Upper lobe of left lung (tissue), 6 donors: ENCODE measurements around the gene RHCE. TPM values are rescaled to one million over a fixed set of nuclear protein-coding genes. Genes with fewer than 3 reads are reported as not detected.
"Not testable (repeated sequence)": the region's sequence is repeated elsewhere in the genome, so short reads cannot be mapped to it uniquely, and the experiment has no call there.

Source experiments
- ATAC-seq, 2 donors: fragments of 200-7000 bp; cut with Tn5 transposase; one replicate each; pipeline ENCODE4 v1.9.1; 2022; ENCODE audit warnings: mild to moderate bottlenecking in 2 of 2, moderate library complexity in 2 of 2; ENCODE audit not compliant: low FRiP score in 2 of 2
- DNase-seq, 2 donors: peaks; one replicate each; pipeline ENCODE4 v3.0.0-alpha.2; 2019 to 2020
- H3K27ac ChIP-seq, 4 donors: fragments of 200-600 bp; sonication (generic); one replicate each; pipeline ENCODE4 v1.5.1; 2016 to 2019
- H3K27me3 ChIP-seq, 4 donors: fragments of 200-600 bp; sonication (generic); one replicate each; pipeline ENCODE4 v1.5.1; 2017 to 2019
- H3K36me3 ChIP-seq, 4 donors: fragments of 200-600 bp; sonication (generic); one replicate each; pipeline ENCODE4 v1.5.1; 2016 to 2019
- H3K4me1 ChIP-seq, 4 donors: fragments of 200-600 bp; sonication (generic); one replicate each; pipeline ENCODE4 v1.5.1; 2018 to 2019
- H3K4me3 ChIP-seq, 4 donors: fragments of 200-600 bp; sonication (generic); one replicate each; pipeline ENCODE4 v1.5.1; 2017 to 2019; ENCODE audit warnings: mild to moderate bottlenecking in 2 of 4, moderate library complexity in 1 of 4
- H3K9me3 ChIP-seq, 4 donors: fragments of 200-600 bp; sonication (generic); one replicate each; pipeline ENCODE4 v1.5.1; 2018 to 2019
- WGBS, 2 donors: methylation state at CpG; one replicate each; pipeline ENCODE4 v1.1.5; 2017 to 2018; 5-methylcytosine and 5-hydroxymethylcytosine counted together
- total RNA-seq, 6 donors: library from RNA; depleted of rRNA in 4 of 6; stranded (reverse); fragments of >200 nt in 4 of 6; gene quantifications; one replicate each; pipeline versions ENCODE4 v1.1.0 to v1.2.1, GENCODE V29; 2016 to 2021
- donor health status: DM: no; HTN: no; CAD: no; lungs with moderate emphysema.
- donor health status: DM: no; HTN: yes; CAD: no; lungs with severe emphysema.

RHCE gene
- total RNA-seq, 6 donors from 2014 or later, result 0.34 to 2.4 (median 2.1) TPM; not detected in 1

DNA sequence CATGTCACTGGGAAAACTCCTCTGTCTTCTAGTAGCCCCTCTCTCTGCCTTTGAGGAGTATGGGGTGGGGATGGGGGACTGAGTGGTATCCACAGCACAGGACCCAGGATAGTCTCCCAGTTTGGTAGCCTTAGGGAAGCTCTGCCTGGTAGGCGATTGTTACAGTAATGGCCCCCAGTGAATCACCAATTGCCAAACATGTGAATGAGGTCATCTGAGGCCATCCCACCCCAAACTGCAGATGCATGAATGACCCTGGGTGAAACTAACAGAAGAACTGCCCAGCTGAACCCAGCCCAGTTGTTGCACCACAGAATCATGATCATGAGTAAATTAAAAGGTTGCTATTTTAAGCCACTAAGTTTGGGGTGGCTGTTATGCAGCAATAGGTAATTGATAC, 6.0 kb downstream of the RHCE start:
- ATAC-seq, H3K9me3 ChIP-seq: not testable (repeated sequence)

DNA sequence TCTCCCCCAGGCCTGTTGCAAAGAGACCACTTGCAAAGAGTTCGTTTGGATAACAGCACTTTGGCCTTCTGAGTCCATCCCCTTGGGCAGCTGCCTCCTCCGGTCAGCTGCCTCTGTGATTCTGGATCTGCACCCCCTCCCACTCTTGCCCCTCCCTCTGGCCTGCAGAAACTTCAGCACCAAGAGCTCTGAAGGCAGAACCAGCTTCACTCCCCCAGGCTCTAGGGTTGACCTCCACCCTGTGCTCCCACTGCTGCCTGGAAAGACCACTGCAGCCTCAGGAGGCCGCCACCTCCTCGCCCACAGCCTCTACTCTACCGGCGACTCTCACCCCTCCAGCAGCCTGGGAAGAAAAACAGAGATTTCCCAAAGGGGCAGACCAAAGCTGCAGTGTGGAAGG, 6.5 kb downstream of the RHCE start:
- not testable (repeated sequence) for H3K27ac ChIP-seq, H3K9me3 ChIP-seq, H3K36me3 ChIP-seq, H3K27me3 ChIP-seq, ATAC-seq, H3K4me3 ChIP-seq, DNase-seq, H3K4me1 ChIP-seq
- 75 to 79% methylated on average over 4 to 6 of the region's 6 CpGs for WGBS, 2 donors

More for the DNA sequence above, 6.0 kb downstream of the RHCE start:
- not testable (repeated sequence) for H3K27ac ChIP-seq, H3K4me1 ChIP-seq, H3K27me3 ChIP-seq, H3K4me3 ChIP-seq, H3K36me3 ChIP-seq, DNase-seq
- 100% methylated on average over 1 of the region's 1 CpG; no CpG with 5 or more reads in 1 of the 2 donors for WGBS, 2 donors

DNA sequence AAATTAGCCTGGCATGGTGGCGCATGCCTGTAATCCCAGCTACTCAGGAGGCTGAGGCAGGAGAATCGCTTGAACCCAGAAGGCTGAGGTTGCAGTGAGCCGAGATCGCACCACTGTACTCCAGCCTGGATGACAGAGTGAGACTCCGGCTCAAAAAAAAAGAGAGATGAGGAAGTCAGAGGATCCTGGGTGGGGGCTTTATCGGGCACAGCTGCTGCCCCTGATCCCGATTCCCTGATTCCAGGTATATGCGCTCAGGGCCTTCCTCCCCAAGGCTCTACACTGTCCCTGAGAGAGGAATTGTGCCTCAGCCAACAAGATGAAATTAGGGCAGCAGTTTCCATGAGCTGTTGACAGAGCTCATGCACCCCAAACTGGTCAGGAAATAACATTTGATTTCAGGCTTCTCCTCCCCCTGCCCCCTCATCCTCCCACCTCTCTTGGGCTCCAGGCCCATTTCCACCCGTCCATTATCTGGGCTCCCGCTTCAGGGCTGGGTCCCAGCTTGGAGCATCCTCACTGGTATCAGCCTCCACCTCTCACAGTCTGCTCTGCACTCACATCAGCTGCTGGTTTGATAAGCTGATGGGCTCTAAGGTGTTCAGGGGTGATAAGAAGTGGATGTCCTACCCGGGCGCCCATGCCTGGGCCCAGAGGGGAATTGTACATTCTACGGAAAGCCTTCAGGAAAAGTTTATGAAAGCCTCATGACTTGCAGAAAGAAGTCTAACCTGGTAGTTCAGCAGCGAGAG, 7.6 kb downstream of the RHCE start:
- not testable (repeated sequence) for ATAC-seq
- 85 to 99% methylated on average over 6 to 14 of the region's 14 CpGs for whole genome bisulfite sequencing, 2 donors

DNA sequence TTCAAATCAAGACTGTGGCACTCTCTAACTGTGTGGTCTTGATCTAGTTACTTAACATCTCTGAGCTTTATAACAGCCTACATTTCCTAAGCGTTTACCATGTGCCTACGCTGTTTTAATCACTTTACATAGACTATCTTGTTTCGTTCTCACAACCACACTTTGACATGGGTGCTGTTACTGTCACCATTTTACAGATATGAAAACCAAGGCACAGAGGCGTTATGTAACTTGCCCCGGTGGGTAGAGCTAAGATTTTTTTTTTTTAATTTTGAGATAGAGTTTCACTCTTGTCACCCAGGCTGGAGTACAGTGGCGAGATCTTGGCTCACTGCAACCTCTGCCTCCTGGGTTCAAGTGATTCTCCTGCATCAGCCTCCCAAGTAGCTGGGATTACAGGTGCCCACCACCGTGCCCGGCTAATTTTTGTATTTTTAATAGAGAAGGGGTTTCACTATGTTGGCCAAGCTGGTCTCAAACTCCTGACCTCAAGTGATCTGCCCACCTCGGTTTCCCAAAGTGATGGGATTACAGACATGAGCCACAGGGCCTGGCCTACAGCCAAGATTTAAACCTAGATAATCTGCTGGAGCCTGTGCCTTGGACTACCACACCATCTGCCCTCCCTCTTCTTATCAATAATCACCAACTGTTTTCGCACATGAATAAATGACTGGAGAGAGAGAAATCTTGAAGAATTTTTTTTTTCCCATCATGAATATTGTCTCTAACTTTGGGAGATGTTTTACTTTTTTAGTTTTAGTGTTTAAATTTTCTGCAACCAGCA, 10.8 kb downstream of the RHCE start:
- H3K9me3 ChIP-seq, H3K36me3 ChIP-seq, H3K27ac ChIP-seq, H3K27me3 ChIP-seq, ATAC-seq, H3K4me3 ChIP-seq, H3K4me1 ChIP-seq, DNase-seq: not testable (repeated sequence)
- WGBS, 2 donors, result 91 to 96% methylated on average over 8 to 10 of the region's 10 CpGs

More for the DNA sequence above, 7.6 kb downstream of the RHCE start:
- not testable (repeated sequence) for H3K27me3 ChIP-seq, DNase-seq, H3K9me3 ChIP-seq, H3K27ac ChIP-seq, H3K36me3 ChIP-seq, H3K4me1 ChIP-seq, H3K4me3 ChIP-seq

DNA sequence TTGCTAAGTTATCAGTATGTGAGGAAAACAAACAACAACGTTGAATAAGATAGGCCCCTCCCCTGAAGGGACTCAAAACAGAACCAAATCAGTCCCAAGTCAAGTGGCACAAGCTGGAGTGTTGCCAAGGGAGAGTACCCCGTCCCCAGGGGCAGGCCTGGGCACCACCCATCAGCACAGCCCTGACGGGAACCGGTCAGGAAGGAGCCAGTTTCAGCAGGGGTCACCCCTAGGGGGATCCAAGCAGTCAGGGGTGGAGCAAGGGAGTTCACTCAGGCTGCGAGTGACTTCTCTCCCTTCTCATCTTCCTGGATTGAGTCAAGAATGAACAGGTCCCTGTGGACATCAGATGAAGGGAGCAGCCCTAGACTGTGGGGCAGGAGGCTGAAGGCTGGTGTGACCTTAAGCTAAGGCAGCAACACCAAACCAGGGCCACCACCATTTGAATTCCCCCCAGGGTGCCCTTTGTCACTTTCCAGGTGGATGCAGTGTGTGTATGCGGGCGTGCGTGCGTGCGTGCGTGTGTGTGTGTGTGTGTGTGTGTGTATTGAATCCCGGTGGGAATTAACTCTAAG, 14.8 kb downstream of the RHCE start:
- H3K9me3 ChIP-seq, H3K27ac ChIP-seq, H3K27me3 ChIP-seq, H3K4me1 ChIP-seq, ATAC-seq, H3K4me3 ChIP-seq, H3K36me3 ChIP-seq: not testable (repeated sequence)
- peak in 1 of 2 donors; percentile 27 for DNase-seq
- WGBS, 2 donors, result 83% methylated on average over 8 of the region's 12 CpGs; no CpG with 5 or more reads in 1 of the 2 donors

DNA sequence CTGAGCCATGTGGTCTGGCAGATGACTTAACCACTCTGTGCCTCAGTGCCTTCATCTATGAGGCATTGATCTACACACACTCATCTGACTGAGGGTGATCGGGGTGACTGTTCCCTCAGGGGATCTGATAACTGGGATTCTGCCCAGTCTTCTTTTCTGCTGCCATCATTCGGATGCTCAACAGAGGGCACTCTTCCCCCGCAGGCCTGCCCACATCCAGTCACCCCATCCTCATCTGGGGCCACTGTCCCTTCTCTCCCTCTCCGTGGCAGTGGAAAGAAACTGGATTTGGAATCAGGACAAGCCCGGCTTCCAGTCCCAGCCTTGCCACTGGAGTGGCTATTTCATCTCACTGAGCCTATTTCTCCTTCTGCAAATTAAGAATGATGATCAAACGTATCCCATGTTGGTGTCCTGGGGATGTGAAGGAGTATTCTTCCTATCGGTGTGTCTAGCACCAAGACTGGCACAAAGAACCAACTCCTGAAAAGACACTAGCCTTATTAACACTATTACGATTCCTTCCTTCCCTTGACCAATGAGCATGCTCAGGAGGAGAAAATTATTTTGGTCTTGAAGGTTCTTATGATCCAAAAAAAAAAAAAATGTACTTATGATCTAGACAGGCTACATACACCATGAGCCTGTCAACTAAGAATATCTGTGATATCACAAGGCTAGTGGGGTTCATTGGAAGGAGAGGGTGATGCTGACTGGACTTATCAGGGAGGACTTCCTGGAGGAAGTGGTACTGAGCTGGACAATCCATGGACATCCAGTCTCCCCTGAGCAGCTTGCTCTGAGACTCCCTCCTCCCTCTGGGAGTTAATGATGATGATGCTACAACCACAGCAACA, 17.4 kb downstream of the RHCE start:
- H3K27me3 ChIP-seq, H3K9me3 ChIP-seq, H3K36me3 ChIP-seq, DNase-seq, H3K27ac ChIP-seq, H3K4me3 ChIP-seq, H3K4me1 ChIP-seq: not testable (repeated sequence)
- 27 to 31% methylated on average over 5 to 6 of the region's 8 CpGs for WGBS, 2 donors
- ATAC-seq, result peak; percentile 71 to 77

DNA sequence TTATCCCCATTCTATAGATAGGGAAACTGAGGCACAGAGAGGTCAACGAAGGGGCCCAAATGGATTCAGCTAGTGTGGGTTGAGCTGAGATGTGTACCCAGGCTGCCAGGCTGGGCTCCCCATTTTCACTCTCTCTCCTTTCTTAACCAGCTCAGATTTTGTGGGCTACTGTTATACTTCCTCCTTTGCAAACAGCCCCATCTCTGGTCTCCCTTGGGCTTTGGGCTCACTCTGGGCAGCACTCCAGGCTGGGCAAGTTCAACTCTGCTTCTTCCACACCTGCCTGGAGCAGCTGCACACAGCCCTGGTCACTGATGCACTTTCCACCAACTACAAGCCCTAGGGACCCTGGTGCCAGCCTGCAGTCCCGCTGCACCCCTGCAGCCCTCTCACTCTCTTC, 22.5 kb downstream of the RHCE start:
- not testable (repeated sequence) for ATAC-seq, H3K27me3 ChIP-seq, H3K27ac ChIP-seq, H3K9me3 ChIP-seq, H3K36me3 ChIP-seq, DNase-seq, H3K4me1 ChIP-seq, H3K4me3 ChIP-seq
- WGBS, 2 donors, result no CpG with 5 or more reads among the region's 2 CpGs

DNA sequence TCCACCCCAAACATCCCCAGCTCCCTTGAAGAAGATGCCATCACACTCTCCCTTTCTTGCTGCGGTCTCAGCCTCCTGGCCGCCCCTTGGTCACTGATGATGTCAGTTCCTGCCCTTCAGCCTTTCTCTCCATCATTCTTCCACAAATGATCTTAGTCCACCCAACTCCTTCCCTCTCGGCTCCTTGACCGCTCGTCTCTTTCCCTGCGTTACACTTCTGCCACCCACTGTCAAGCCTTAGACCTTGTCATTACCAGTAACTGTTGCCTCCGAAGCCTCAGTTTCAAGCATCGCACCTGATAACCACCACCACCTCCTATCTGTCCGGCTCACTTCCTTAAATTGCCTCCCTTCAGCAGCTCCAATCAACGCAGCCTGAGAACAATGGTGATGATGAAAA, 23.1 kb downstream of the RHCE start:
- DNase-seq, H3K36me3 ChIP-seq, H3K4me1 ChIP-seq, H3K9me3 ChIP-seq, H3K27me3 ChIP-seq, H3K27ac ChIP-seq, H3K4me3 ChIP-seq: not testable (repeated sequence)
- ATAC-seq, result peak in 1 of 2 donors; percentile 23
- 46 to 74% methylated on average over 5 to 6 of the region's 10 CpGs for WGBS, 2 donors
